Measurements from ENCODE around the gene FAM53A. TPM values are rescaled to one million over a fixed set of nuclear protein-coding genes. Genes with fewer than 3 reads are reported as not detected.

The FAM53A gene
- total RNA-seq, 1 donor from 2014 or later, result 1.7 TPM

GRCh38 chr4:1683261-1683735 is 815 bp downstream of the FAM53A start:
- Histone ChIP-seq H3K27me3 (ENCODE audit: low read depth) (no peaks in the 10 kb centered on the region), H3K4me3 (peak overlapping the region; percentile 73), H3K27ac (peak overlapping the region; percentile 76), H3K4me1 (peaks cover 15% of the 10 kb centered on the region), H3K9me3 (no peaks in the 10 kb centered on the region), H3K36me3 (no peaks in the 10 kb centered on the region)
- intact Hi-C loops (cut with DNase I), result no loop called here
- TF ChIP-seq CTCF (IDR thresholded peaks at IDR 0.05), result no peak
- ATAC-seq (peak in 1 of 2 donors; percentile 19), DNase-seq (no peak)

GRCh38 chr4:1682860-1683259 is 1.3 kb downstream of the FAM53A start:
- Histone ChIP-seq H3K4me3 (peak overlapping the region; percentile 73), H3K36me3 (no peaks in the 10 kb centered on the region)

GRCh38 chr4:1678244-1678643 is 5.9 kb downstream of the FAM53A start:
- Histone ChIP-seq H3K9me3 (no peaks in the 10 kb centered on the region), H3K27me3 (ENCODE audit: low read depth) (no peaks in the 10 kb centered on the region), H3K36me3 (no peaks in the 10 kb centered on the region), H3K4me1 (peaks cover 3% of the 10 kb centered on the region), H3K4me3 (no peak overlapping the region), H3K27ac (no peak overlapping the region)
- TF ChIP-seq CTCF (IDR thresholded peaks at IDR 0.05), result no peak
- DNase-seq (no peak), ATAC-seq (no peak)
- intact Hi-C loops (cut with DNase I), result no loop called here

More at GRCh38 chr4:1682860-1683259, 1.3 kb downstream of the FAM53A start:
- no peak for ATAC-seq
- peak; percentile 25 for DNase-seq
- intact Hi-C loops (cut with DNase I), result no loop called here
- Histone ChIP-seq H3K27me3 (ENCODE audit: low read depth) (no peaks in the 10 kb centered on the region), H3K9me3 (no peaks in the 10 kb centered on the region), H3K4me1 (peaks cover 15% of the 10 kb centered on the region), H3K27ac (peak overlapping the region; percentile 76)
- no peak for TF ChIP-seq CTCF (IDR thresholded peaks at IDR 0.05)

DNA sequence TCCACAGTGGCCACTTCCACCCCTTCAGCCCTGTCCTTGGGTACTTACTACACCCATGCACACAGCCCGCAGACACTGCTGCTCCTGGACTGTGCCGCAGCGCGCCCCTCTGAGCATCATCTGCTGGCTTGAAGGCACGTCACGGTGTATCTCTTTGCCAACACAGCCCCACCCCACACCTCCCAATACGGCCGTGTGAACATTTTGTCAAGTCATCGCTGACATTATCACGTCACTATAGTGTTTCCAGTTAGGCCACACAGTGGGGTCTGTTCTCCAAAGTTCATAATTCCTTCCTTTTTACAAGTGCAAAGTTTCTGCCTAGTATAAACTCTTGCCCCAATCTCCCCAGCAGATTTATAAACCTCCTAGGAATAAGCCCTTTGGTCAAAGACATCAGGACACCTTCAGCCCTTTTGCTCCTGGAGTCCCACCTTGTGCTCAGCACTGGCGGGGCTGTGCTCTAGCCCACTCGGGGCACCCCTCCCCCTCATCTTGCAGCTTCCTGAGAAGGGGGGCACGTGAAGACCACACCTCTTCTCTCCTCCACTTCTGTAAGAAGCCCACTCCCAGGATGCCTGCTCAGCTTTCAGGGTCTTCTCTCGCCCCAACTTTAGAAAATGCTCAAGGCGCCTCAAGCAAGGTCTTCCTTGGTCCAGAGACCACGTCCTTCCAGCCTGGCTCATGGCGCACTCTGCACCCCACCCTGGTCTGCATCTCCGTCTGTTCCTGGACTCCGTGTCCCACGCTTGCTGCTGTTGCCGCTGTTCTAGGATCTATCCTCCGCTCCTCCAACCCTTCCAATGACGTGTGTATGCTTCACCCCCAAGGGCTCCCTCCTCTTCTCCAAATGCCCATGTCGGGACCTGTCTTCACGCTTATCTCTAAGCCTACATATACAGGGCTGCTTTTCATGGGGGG is 7.2 kb downstream of the FAM53A start:
- no peak for TF ChIP-seq CTCF (IDR thresholded peaks at IDR 0.05)
- no peak for ATAC-seq

GRCh38 chr4:1675802-1676137 is 8.3 kb downstream of the FAM53A start:
- ATAC-seq, result no peak
- H3K27me3 ChIP-seq (ENCODE audit: low read depth), result no peaks in the 10 kb centered on the region
- no peak for DNase-seq
- no peaks in the 10 kb centered on the region for H3K4me1 ChIP-seq
- H3K36me3 ChIP-seq, result no peaks in the 10 kb centered on the region
- H3K27ac ChIP-seq, result no peak overlapping the region
- intact Hi-C loops (cut with DNase I), result no loop called here
- no peaks in the 10 kb centered on the region for H3K9me3 ChIP-seq
- H3K4me3 ChIP-seq, result no peak overlapping the region
- TF ChIP-seq CTCF (IDR thresholded peaks at IDR 0.05), result no peak

More for the DNA sequence above, 7.2 kb downstream of the FAM53A start:
- Histone ChIP-seq H3K4me3 (no peak overlapping the region), H3K9me3 (no peaks in the 10 kb centered on the region), H3K27me3 (ENCODE audit: low read depth) (no peaks in the 10 kb centered on the region), H3K36me3 (no peaks in the 10 kb centered on the region), H3K27ac (no peak overlapping the region), H3K4me1 (no peaks in the 10 kb centered on the region)
- DNase-seq, result no peak
- intact Hi-C loops (cut with DNase I), result no loop called here

Data from lower lobe of right lung (tissue), 2 donors.